Ishikawa (cell line): Measurements from ENCODE around the gene PRDM12.

Experiments
- CEBPB ChIP-seq: IDR thresholded peaks from 2 replicates; pipeline ENCODE4 v1.6.1; 2012
- CREB1 ChIP-seq: IDR thresholded peaks from 2 replicates; pipeline ENCODE4 v1.6.1; 2012; ENCODE audit warnings: low read depth
- EGR1 ChIP-seq: IDR thresholded peaks from 2 replicates; pipeline ENCODE4 v1.6.1; 2012
- EP300 ChIP-seq: IDR thresholded peaks from 2 replicates; pipeline ENCODE4 v1.6.1; 2012; ENCODE audit warnings: borderline replicate concordance
- FOXM1 ChIP-seq: IDR thresholded peaks from 2 replicates; pipeline ENCODE4 v1.6.1; 2012; ENCODE audit warnings: low read depth, borderline replicate concordance
- NFIC ChIP-seq: IDR thresholded peaks from 2 replicates; pipeline ENCODE4 v1.6.1; 2012
- RAD21 ChIP-seq: IDR thresholded peaks from 2 replicates; pipeline ENCODE4 v1.6.1; 2012; ENCODE audit warnings: low read depth
- TAF1 ChIP-seq: IDR thresholded peaks from 2 replicates; pipeline ENCODE4 v1.6.1; 2012; ENCODE audit warnings: low read depth, mild to moderate bottlenecking
- TEAD4 ChIP-seq: IDR thresholded peaks from 2 replicates; pipeline ENCODE4 v1.6.1; 2012
- YY1 ChIP-seq: IDR thresholded peaks from 2 replicates; pipeline ENCODE4 v1.6.1; 2012; ENCODE audit warnings: low read depth
- ZBTB7A ChIP-seq: IDR thresholded peaks from 2 replicates; pipeline ENCODE4 v1.6.1; 2012; ENCODE audit warnings: low read depth
- TF ChIP-seq, protein P1 (sequence below): IDR thresholded peaks from 2 replicates; pipeline ENCODE4 v1.6.1; 2012; ENCODE audit warnings: low read depth, mild to moderate bottlenecking
- TF ChIP-seq, protein P2 (sequence below): IDR thresholded peaks from 2 replicates; pipeline ENCODE4 v1.6.1; 2012
- TF ChIP-seq, protein P3 (sequence below): IDR thresholded peaks from 2 replicates; pipeline ENCODE4 v1.6.1; 2012

DNA sequence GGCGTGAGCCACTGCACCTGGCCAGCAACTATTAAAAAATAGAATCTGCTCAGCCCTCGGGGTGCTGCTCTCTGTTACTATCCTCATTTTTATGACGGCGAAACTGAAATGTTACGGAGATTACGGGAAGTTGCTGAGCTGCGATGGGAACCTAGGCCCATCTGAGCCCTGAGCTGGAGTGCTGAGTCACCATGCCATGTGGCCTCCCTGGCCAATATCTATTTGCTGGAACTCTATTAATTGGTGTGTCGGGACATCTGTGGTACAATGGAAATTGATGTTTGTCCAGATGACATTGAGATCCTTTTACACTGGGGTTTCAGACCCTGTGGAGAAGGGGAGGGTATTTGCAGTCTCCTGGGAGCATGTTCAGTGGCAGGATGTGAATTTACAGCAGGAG lies 8.1 kb downstream of the PRDM12 start:
- TF ChIP-seq, protein P1, sequence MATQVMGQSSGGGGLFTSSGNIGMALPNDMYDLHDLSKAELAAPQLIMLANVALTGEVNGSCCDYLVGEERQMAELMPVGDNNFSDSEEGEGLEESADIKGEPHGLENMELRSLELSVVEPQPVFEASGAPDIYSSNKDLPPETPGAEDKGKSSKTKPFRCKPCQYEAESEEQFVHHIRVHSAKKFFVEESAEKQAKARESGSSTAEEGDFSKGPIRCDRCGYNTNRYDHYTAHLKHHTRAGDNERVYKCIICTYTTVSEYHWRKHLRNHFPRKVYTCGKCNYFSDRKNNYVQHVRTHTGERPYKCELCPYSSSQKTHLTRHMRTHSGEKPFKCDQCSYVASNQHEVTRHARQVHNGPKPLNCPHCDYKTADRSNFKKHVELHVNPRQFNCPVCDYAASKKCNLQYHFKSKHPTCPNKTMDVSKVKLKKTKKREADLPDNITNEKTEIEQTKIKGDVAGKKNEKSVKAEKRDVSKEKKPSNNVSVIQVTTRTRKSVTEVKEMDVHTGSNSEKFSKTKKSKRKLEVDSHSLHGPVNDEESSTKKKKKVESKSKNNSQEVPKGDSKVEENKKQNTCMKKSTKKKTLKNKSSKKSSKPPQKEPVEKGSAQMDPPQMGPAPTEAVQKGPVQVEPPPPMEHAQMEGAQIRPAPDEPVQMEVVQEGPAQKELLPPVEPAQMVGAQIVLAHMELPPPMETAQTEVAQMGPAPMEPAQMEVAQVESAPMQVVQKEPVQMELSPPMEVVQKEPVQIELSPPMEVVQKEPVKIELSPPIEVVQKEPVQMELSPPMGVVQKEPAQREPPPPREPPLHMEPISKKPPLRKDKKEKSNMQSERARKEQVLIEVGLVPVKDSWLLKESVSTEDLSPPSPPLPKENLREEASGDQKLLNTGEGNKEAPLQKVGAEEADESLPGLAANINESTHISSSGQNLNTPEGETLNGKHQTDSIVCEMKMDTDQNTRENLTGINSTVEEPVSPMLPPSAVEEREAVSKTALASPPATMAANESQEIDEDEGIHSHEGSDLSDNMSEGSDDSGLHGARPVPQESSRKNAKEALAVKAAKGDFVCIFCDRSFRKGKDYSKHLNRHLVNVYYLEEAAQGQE, result no peak
- TF ChIP-seq RAD21 (no peak), TAF1 (no peak), CEBPB (no peak), YY1 (no peak), NFIC (no peak), EP300 (no peak), EGR1 (no peak), FOXM1 (no peak), ZBTB7A (no peak), TEAD4 (no peak), CREB1 (no peak)
- TF ChIP-seq, protein P2, sequence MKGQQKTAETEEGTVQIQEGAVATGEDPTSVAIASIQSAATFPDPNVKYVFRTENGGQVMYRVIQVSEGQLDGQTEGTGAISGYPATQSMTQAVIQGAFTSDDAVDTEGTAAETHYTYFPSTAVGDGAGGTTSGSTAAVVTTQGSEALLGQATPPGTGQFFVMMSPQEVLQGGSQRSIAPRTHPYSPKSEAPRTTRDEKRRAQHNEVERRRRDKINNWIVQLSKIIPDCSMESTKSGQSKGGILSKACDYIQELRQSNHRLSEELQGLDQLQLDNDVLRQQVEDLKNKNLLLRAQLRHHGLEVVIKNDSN, result no peak
- TF ChIP-seq, protein P3, sequence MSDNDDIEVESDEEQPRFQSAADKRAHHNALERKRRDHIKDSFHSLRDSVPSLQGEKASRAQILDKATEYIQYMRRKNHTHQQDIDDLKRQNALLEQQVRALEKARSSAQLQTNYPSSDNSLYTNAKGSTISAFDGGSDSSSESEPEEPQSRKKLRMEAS, result no peak
